IPS-18c (cell line): ENCODE data around the gene OPA1.

ENCODE experiments used
- H3K4me3 ChIP-seq: 2 replicates; pipeline ENCODE4 v1.7.0; 2013; ENCODE audit warnings: low read depth, mild to moderate bottlenecking, low read length, moderate library complexity; ENCODE audit not compliant: insufficient read depth
- H3K9me3 ChIP-seq: one replicate; pipeline ENCODE4 v1.6.1; 2013; ENCODE audit warnings: mild to moderate bottlenecking, low read length, moderate library complexity; ENCODE audit not compliant: control insufficient read depth, insufficient read depth

The OPA1 gene

GRCh38 chr3:193662757-193663322 lies 69.8 kb downstream of the OPA1 start:
- Histone ChIP-seq H3K9me3 (no peaks in the 10 kb centered on the region), H3K4me3 (no peak overlapping the region)

DNA sequence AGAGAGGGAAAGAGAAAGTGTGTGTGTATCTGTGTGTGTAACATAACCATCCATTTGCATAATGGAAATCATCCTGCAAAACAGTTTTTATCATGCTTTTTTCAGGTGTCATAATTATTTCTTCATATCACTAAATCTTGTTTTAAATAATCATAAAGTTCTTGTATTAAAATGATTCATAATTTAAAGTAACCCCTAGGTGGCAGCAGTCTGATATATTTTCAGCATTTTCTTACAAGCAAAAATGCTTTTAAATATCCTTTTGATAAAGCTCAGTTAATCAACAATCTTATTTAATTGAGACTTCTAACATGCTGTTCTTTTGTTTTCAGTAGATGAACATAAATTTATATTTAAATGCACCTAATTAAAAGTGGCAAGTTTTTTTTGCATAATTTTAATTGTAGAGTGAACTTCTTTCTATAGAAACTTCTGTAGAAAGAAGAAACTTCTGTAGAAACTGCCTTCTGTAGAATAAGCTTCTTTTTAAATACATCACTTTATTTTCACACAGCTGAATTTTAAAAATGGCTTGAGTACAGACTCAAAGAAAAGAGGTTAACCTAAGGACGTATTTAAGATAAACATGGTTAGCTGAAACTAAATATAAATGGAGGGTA lies 72.5 kb downstream of the OPA1 start:
- Histone ChIP-seq H3K4me3 (no peak overlapping the region), H3K9me3 (no peaks in the 10 kb centered on the region)

DNA sequence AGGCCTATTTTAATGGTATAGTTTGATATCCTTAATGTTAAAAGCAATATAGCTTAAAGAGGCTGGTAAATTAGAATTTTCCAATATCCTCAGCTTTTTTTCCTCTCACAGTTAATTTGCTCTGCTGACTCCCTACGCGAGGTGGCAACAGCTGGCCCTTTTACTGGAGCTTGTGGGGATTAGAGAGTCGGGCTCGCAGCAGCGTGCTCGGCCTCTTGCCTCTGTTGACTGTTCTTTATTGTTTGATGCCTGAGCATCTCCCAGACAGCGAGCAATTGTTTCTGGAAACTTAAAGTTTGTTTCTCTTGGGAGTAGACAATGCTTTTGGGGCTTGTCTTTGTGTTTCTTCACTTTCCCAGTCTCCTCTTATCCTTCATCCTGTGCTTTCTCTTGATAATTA lies 80.8 kb downstream of the OPA1 start:
- Histone ChIP-seq H3K9me3 (no peaks in the 10 kb centered on the region), H3K4me3 (no peak overlapping the region)

GRCh38 chr3:193674714-193675113 lies 81.7 kb downstream of the OPA1 start:
- H3K9me3 ChIP-seq = no peaks in the 10 kb centered on the region
- no peak overlapping the region for H3K4me3 ChIP-seq

DNA sequence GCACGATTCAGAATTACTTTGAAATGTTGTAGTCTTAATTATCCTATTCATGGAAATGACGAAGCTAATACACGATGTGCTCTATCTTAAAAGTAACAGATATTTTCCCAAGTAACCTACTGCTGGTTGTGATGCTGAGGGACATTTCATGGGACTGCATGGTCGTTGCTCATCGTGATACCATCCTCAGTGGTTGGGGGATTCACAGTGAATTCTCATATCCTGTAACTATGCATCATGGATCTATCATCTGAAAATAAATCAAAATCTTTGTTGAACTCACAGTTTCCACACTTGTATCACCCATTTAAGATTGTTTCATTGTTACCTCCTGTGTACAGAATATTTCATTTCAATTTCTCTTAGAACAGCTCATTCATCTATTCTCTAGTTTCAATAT lies 84.7 kb downstream of the OPA1 start:
- Histone ChIP-seq H3K9me3 (no peaks in the 10 kb centered on the region), H3K4me3 (no peak overlapping the region)

- Histone ChIP-seq H3K9me3 (no peaks in the 10 kb centered on the region), H3K4me3 (no peak overlapping the region)
Observed at GRCh38 chr3:193680220-193680619, 87.2 kb downstream of the OPA1 start.

- H3K9me3 ChIP-seq = no peaks in the 10 kb centered on the region
- H3K4me3 ChIP-seq = no peak overlapping the region
Observed at GRCh38 chr3:193681631-193682030, 88.6 kb downstream of the OPA1 start.

GRCh38 chr3:193686665-193687483 lies 93.9 kb downstream of the OPA1 start:
- Histone ChIP-seq H3K9me3 (no peaks in the 10 kb centered on the region), H3K4me3 (no peak overlapping the region)

GRCh38 chr3:193688834-193689714 lies 96.1 kb downstream of the OPA1 start:
- Histone ChIP-seq H3K9me3 (no peaks in the 10 kb centered on the region), H3K4me3 (no peak overlapping the region)

DNA sequence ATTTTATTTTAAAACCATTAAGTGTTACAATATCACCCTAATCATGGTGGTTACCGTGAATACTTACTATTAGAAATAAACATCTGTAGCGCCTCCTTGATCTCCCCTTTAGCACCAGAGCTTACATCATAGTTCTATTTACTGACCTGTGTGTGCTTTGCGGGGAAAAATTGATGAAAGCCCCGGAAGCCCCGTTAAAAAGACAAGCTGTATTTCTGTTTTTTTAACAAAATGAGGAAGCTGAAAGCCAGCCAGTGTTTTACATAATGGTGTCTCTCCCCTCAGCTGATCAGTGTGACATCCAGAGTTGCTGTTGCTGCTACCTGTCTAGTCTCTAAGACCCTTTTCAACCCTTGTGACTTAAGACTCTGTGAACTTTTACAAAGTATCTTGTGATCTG lies 100.8 kb downstream of the OPA1 start:
- Histone ChIP-seq H3K9me3 (no peaks in the 10 kb centered on the region), H3K4me3 (no peak overlapping the region)

DNA sequence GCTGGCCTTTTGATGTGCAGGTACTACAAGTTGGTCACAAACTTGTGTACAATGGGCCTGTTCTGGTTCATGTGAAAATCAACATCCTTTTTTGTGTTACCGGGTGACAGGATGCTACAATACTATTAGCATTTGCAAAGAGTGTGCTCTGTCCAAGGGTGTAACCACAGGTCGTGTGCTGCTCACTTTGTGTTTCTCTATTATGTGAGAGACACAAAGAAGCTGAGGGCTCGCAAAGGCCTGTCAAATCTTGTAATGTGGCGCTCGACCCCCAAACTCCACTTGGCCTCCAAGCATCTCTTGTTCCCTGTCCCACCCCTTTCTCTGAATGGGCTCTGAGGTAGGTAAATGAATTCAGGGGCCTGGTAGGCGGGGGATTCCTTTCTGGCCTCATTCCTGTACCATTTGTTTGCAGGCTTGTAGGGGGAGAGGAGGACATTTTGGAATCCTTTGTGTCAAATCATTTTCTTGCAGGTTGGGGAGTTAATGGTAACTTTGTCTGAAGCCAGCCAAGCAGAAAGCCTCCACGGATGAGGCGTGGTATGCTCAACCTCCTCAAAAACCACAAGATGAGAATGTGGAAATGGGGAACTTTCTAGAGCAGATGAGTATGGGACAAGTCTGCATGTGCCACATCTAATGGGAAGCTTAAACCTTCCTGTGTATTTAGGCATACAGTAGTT lies 109.1 kb downstream of the OPA1 start:
- Histone ChIP-seq H3K4me3 (no peak overlapping the region), H3K9me3 (no peaks in the 10 kb centered on the region)

GRCh38 chr3:193702967-193703366 lies 110.0 kb downstream of the OPA1 start:
- no peaks in the 10 kb centered on the region for H3K9me3 ChIP-seq
- no peak overlapping the region for H3K4me3 ChIP-seq

GRCh38 chr3:193704431-193704830 lies 111.4 kb downstream of the OPA1 start:
- Histone ChIP-seq H3K4me3 (no peak overlapping the region), H3K9me3 (no peaks in the 10 kb centered on the region)

DNA sequence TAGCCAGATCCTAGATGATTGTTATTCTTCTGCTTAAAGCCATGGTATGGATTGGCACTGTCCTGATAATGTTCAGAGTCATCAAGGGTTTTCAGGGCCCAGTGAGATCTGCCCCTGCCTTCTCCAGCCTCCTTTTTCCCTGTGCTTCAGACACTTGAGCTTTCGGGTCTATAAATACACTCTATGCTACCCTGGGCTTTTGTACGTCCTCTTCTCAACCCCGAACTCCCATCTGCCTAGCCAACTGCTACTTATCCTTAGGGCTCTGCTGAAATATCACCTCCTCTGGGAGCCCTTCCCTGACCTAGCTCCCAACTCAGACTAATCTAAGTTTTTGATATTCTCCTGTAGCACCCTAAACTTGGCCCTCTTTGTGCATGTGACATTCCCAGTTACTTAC lies 115.3 kb downstream of the OPA1 start:
- H3K9me3 ChIP-seq = no peaks in the 10 kb centered on the region
- H3K4me3 ChIP-seq = no peak overlapping the region

- Histone ChIP-seq H3K4me3 (no peak overlapping the region), H3K9me3 (peaks cover 10% of the 10 kb centered on the region)
Observed at GRCh38 chr3:193710286-193711165, 117.5 kb downstream of the OPA1 start.

GRCh38 chr3:193711166-193711485 lies 118.1 kb downstream of the OPA1 start:
- H3K4me3 ChIP-seq = no peak overlapping the region
- peaks cover 10% of the 10 kb centered on the region for H3K9me3 ChIP-seq
